ENCODE data around the gene ABCC4.
"Not testable (repeated sequence)": the region's sequence is repeated elsewhere in the genome, so short reads cannot be mapped to it uniquely, and the experiment has no call there.

The ABCC4 gene

DNA sequence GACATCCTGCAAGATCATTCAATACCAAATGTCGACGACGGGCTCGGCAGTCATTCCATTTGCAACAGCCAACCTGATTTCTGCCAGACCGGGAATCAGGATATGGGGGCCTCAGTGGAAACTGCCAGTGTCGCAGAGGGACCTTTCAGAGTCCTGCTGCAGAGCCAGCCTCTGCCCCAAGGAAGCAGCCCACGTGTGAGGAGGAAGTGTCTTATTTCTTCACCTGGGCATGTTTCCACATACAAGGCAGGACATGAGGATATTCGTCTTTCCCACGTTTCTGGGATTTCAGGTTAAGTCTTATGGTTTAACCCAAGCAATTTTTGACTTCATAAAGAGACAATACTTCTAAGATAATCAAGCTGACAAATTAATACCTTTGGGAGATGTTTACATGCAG, 69.9 kb downstream of the ABCC4 start:
- no peak for DNase-seq (ENCODE audit: low spot score)

DNA sequence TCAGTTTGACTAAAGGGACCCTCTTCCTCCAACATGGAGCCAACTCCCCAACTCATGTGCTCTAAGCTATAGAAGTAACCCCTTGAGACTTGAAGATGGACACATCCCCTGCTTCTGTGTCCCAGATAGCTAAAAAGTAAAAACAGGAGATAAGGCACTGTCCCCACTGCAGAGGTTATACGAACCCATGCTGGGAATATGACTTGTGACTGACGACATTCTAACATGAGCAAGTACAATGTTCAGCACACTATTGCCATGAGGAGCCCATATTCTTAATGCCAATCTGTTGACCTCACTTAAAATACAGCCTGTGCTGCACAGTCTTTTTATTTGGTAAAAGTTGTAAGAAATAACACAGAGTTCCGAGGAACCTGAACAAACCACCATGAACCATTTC, 71.4 kb downstream of the ABCC4 start:
- no peak for DNase-seq (ENCODE audit: low spot score)

DNA sequence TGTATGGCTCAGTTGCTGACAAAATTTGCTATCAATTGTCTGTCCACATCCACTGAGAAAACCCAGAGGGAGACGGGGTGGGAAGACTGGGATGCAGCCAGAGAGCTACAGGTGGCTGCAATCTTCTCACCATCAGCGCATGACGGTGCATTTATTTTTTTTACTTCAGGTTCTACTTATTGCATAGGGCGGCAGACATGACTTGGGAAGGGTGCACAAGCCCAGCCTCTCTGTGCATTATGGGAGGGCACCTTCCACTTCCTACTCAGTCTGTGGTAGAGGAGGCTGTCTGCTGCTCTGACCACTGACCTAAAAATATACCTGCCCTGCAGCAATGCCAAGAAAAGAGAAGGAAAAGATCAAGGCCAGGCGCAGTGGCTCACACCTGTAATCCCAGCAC, 73.1 kb downstream of the ABCC4 start:
- DNase-seq (ENCODE audit: low spot score), result no peak

DNA sequence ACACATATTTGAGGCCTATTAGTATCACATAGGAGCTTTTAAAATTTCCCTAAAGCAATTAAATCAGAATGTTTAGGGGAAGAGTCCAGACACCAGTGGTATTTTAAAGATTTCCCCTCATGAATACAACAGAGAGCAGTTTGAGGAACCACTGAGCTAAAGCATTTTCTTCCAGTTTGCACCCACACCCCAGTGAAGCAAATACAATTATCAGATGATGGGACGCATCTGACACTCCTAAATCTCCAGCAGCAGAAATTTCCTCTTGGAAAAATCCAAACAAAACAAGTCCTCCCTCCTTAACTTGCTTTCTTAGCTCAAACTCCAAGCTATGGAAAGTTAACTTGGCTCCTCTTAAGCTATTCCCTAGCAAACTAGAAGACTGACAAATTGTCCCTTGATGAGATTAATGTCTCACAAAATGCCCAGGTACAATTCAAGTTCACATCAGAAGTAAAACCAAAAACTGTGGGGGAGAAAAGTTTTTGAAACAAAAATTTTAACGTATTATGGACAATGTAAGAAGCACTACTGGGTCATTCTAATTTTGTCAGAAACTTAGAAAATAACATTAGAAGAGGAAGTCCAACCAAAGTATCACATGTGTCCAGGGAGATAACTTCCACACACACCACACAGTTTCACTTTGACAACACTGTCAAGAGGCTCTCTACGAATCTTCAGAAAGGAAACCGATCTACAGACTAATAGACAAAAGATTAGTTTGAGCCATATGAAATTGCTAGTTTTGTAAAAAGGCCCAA, 74.1 kb downstream of the ABCC4 start:
- DNase-seq (ENCODE audit: low spot score), result no peak

DNA sequence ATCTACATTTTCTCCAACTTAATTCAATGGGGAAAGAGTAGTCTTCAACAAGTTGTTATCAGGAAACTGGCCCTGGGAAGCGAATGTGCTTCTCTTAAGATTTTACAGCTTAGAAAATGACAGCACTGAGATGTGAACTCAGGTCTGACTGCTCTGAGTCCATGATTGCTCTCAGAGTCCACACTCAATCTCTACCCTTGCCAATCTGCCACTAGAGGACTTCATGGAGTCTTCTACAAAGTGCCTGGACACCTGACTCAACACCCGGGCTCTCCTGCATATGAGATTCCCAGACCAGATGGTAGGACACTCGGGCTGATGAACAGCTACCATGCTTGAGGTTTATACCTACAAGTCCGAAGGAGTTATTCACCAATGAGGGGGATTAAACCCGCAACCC, 74.8 kb downstream of the ABCC4 start:
- no peak for DNase-seq (ENCODE audit: low spot score)

DNA sequence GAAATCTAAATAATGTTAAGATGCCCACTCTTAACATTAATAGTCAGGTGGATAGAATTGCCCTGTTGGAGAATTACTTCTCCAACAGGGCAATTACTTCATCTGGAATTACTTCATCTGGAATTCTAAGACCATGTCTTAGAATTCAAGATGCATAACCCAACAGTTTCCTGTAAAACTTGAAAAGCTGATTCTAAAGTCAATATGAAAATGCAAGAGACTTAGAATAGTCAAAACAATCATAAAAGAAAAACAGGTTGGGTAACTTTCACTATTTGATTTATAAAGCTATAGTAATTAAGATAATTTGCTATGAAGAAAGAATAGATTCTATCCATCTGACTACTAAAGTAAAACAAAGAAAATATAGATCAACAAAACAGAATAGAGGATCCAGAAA, 75.2 kb downstream of the ABCC4 start:
- no peak for DNase-seq (ENCODE audit: low spot score)

DNA sequence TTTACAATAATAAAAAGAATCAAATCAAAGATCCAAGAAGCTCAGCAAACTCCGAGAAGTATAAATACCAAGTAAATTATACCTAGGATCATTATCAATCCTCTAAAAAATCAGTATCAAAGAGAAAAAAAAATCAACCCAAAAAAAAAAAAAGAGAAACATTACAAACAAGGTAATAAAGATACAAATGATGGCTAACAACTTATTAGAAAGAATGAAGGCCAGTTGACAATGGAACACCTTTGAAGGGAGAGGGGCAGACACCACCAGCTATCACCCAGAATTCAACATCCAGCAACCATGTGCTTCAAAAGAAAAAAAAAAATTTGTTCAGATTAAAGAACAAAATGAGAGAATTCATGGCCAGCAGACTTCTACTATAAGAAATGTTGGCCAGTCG, 77.2 kb downstream of the ABCC4 start:
- DNase-seq (ENCODE audit: low spot score), result no peak

DNA sequence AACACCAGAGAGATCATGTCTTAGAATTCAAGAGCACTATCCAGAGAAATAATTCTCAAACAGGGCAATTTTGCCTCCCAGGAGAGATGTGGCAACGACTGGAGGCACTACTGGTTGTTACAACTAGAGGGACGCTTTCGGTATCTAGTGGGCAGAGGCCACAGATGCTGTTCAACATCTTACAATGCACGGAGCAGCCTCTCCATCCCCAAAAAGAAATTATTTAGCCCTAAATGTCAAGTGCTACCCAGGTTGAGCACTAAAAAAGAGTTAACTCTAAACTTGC, 78.6 kb downstream of the ABCC4 start:
- DNase-seq (ENCODE audit: low spot score), result no peak

DNA sequence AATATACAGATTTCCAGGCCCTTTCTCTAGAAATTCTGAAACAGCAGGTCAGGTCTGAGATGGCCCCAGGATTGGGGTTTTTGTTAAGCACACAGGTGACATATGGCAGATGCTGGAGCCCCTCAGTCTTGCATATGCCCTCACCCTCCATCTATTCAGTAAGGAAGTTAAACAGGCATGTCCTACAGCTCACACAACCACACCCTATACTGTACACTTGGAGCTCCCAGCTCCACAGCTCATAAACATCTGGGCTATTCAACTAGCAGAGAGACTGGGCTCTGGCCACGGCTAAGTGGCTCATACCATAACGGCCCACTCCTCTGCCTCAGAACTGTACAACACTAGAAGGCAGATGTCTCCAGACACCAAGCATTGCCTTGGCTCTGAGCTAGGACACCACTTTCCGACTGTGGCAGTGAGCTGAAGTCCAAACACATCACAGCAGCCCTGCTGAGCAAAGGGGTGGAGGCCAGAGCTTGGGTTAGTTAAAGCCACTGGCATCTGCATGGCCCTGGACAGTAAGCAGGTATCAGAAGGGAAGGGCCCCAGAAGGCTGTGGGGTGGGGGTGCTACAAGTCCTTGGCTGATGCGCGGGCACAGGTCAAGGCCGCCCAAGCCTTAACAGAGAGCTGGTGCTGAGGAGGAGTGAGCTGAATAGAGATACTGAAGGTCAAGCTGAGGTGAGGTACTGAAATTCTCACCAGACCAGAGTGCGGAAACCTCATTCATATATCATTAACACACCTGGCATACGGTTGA, 79.1 kb downstream of the ABCC4 start:
- no peak for DNase-seq (ENCODE audit: low spot score)

DNA sequence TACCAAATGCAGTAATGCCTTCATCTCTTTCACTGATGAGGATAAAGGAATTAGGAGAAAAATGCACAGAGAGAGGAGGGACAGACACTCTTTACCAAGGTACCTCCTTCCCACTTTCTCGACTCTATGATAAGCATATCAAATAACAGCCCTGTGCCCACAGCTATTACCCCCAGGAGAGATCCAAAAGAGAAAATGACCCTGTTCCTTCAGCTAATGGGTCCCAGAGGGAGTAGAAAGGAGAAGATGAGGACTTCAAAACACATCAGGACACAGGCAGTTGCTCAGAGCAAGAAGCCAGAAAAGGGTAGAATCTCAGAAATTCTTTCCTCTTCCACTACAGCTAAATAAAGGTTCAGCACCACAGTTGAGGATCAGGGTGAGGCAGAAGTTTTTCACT, 80.6 kb downstream of the ABCC4 start:
- DNase-seq (ENCODE audit: low spot score), result no peak

DNA sequence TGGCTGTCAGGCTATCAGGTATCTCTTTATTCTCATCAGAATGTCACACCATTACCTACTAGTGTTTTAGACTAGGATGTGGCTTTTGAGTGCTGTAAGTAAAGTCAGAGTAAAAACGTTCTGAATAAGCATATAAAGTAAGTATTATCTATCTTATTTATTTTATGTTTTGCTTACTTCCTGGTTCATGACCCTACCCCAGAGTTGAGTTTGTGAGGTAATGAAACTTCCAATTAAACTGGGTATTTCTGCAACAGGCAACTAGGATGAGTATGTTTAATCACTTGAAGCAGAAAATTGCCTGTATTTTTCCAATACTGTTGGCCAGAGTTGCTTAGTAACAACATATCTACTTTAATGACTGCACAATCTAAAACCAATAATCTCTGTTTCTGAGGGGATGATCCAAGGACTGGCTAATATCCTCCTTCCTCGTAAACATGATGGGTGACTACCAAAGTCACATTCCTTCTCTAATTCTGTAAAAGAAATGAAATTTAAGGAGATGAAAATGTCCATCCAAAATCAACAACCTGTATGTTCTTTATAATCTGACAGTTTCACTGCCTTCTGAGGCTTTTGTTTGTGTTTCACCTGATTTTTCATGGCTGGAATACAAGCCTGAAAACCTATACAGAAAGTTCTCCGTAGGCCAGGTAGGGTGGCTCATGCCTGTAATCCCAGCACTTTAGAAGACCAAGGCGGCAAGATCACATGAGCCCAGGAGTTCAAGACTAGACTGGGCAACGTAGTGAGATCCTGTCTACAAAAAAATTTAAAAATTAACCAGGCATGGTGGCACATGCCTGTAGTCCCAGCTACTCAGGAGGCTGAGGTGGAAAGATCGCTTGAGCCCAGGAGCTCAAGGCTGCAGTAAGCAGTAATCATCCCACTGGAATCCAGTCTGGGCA, 83.1 kb downstream of the ABCC4 start:
- DNase-seq (ENCODE audit: low spot score), result no peak

DNA sequence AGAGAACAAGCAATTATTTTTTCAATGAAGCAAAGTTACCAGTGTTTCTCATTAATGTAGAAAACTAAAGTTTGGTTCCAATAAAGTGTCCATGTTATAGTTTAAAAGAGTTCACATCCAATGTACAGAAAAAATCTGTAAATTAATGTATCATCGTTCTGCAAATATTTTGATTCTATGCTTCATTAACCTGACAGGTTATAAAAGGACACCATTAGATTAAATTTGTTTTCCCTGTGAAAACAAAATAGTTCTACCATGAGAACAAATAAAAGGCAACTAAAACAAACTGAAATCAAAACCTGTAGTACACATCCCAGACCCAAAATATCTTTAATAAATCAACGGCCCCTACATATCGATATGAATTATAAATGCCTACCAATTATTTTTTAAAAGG, 85.1 kb downstream of the ABCC4 start:
- DNase-seq (ENCODE audit: low spot score), result no peak

DNA sequence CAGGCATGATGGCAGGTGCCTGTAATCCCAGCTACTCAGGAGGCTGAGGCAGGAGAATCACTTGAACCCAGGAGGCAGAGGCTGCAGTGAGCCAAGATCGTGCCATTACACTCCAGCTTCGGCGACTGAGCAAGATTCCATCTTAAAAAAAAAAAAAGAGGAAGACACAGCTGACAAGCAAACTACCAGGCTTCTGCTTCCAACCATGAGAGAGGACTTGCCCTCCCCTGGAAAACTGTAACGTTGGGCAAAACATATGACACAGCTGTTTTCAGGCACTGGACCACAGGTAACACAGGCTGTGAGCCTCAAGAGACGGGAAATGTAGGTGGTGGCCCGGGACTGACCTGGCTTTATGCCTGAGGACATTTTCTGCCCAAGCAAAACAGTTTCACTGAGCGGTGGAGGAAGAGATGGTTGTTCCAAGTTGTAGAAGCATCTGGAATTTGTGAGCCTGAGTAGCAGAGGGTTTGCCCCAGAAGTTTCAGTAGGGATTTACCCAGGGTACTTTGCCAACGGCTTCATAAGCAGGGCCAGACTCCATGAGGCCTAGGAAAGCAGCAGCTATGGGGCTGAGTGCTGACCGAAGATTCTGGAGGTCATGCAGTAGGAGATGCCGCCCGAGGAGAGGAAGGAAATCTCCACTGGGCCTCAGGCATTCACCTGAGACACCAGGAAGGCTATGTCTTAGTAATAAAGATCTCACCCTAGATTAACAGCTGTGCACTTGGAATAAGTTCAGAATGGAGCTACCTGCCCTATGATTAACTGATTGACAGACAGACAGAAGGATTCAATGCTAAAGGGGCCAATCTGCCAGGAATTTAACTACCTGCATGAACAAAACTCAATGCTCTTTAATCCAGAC, 88.0 kb downstream of the ABCC4 start:
- DNase-seq (ENCODE audit: low spot score), result no peak

DNA sequence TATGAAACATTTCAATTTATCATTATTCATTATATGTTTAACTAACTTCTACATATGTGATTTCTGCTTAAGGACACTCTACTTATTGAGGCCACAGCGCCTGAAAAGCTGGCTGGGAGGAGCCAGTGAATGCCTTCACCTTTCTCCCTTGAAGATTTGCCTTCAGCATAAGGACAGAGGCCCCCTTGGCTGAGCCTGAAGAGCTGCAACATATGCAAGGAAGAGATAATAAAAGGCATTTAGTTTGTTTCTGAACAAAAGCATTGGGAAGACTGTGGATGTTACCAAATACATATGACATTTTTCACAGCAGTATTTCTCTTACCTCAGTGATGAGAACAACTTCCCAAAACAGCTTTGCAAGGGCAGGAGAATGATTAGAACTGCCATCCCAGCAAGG, 92.1 kb downstream of the ABCC4 start:
- no peak for DNase-seq (ENCODE audit: low spot score)

DNA sequence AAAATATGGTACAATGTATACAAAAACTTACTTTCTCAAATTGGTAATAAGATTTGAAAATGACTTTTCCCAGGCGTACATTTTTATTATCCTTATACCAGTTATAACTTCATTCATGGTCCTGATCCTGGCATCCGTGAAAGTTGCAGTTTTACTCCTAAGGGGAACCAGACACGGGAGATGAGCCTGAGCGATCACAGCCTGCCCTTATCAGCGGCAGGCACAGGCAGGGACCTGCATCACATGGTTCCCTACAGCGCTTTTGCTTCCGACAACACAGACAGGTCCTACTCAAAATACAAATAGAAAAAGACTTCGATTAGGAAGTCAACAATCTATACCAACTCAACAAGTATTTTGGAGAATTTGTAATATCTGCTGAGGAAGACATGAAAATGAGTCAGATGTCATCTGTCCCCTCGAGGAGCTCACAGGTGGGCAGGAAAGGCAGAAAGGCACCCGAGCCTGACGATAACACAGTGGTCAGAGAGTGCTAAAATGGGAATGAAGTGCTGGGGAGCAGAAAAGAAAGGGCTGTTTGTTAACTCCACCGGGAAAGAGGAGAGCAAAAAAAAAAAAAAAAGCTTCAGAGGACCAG, 93.4 kb downstream of the ABCC4 start:
- no peak for DNase-seq (ENCODE audit: low spot score)

DNA sequence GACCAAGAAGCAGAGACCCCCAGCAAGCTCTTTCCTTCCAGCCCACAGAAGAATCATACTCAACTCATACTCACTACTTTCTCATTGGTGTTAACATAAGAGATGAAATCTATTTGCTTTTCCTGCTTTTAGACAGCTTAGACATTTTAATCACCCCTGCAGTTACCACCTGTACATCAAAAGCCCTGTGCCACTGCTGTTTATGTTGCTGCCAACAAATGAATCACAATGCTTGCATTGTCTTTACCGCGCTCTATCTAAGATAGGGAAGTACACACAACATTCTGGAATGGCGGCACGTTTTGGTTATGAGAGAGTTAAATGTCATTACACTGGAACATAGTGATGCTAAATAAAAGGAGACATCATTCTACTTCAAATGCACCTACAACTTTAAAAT, 95.1 kb downstream of the ABCC4 start:
- no peak for DNase-seq (ENCODE audit: low spot score)

DNA sequence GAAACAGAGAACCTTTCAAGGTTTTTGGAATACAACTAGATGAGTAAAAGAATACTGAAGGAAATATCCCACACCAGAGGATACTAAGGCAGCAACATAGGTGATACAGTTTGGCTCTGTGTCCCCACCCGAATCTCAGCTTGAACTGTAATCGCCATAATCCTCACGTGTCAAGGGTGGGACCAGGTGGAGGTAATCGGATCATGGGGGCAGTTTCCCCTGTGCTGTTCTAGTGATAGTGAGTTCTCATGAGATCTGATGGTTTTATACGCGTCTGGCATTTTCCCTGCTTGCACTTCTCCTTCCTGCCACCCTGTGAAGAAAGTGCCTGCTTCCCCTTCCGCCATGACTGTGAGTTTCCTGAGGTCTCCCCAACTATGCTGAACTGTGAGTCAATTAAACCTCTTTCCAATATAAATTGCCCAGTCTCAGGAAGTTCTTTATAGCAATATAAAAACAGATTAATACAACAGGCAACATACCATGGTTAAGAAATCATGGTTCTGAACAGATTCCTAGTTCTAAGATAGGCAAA, 97.0 kb downstream of the ABCC4 start:
- DNase-seq (ENCODE audit: low spot score), result no peak

DNA sequence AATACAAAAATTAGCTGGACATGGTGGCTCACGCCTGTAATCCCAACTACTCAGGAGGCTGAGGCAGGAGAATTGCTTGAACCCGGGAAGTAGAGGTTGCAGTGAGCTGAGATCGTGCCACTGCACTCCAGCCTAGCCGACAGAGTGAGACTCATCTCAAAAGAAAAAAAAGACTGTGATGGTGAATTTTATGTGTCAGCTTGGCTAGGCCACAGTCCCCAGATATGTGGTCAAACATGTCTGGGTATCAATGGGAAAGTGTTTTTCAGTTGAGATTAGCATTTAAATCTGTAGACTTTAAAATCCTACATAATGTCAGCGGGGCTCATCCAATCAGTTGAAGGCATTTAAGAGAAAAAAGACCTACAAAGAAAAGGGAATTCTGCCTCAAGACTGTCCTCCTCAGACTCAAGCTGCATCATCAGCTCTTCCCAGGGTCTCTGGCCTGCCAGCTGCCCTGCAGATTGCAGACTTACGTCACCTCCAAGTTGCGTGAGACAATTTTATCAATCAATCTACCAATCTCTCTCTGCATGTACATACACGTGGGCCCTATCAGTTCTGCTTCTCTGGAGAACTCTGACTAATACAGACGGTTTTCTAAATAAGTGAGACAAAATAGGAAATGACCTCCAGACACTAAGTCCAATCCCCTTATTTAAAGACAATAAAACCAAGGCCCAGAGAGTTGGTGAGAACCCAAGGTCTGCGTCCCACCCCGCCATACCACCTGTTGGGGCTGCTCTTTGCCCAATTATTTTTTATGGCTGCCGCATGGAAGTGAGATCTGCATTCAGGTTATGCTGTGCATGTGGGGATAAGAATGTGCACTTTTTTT, 99.2 kb downstream of the ABCC4 start:
- DNase-seq (ENCODE audit: low spot score), result no peak

DNA sequence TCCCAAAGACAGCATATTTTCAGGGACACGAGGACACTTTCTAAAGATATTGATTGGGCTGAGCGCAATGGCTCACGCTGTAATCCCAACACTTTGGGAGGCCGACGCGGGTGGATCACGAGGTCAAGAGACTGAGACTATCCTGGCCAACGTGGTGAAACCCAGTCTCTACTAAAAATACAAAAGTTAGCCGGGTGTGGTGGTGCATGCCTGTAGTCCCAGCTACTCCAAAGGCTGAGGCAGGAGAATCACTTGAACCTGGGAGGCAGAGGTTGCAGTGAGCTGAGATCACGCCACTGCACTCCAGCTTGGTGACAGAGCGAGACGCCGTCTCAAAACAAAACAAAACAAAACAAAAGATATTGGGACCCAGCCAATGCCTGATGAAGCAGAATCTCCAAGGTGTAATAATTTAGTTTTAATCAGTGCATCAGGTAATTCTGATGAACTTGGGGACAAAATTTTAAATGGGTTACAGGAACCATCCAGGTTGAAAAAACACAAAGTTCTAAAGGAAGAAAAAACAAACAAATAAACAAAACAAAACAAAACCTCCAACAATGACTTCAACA, 100.8 kb downstream of the ABCC4 start:
- DNase-seq (ENCODE audit: low spot score), result not testable (repeated sequence)

DNA sequence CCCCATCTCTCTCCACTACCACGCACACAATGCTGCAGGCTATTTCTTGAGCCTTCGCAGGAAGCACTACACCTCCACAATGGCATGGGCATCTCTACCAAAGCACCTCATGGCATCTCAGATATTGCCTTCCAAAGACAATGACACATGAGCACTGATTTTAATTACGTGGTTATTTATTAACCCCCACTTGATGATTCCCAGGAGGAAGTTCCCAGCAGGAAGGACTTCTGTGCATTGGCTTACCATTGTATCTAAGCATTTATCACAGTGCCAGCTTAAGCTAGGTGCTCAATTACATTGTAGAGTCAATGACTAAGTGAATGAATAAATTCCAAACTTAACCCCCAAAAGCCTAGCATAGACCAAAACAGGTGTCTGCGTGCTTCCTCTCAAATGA, 101.4 kb downstream of the ABCC4 start:
- no peak for DNase-seq (ENCODE audit: low spot score)
